Keratinocyte (primary cell): Measurements from ENCODE around the gene RBMS3. TPM values are rescaled to one million over a fixed set of nuclear protein-coding genes. Genes with fewer than 3 reads are reported as not detected.

ENCODE experiments used
- DNase-seq: peaks from one replicate; pipeline ENCODE4 v3.0.0-alpha.2; 2011; ENCODE audit warnings: low read depth, missing footprints, low spot score
- FAIRE-seq: peaks from 2 replicates; lab custom pipeline; 2011; peaks lifted over from hg19 to GRCh38; lab: Jason Lieb, UNC
- H2AFZ ChIP-seq: 2 replicates; pipeline ENCODE4 v1.6.0; 2012; ENCODE audit warnings: low read length, control low read depth, inconsistent platforms; ENCODE audit not compliant: control insufficient read depth
- H3K27ac ChIP-seq: 2 replicates; pipeline ENCODE4 v1.5.1; 2011; ENCODE audit warnings: low read length; ENCODE audit not compliant: control insufficient read depth, insufficient read depth
- H3K27me3 ChIP-seq: 3 replicates; pipeline ENCODE4 v1.6.0; 2011; ENCODE audit warnings: low read length; ENCODE audit not compliant: control insufficient read depth, insufficient read depth; ENCODE audit errors: extremely low read depth
- H3K36me3 ChIP-seq, 2 experiments: 2 replicates in 1 of 2; 3 replicates in 1 of 2; pipeline ENCODE4 v1.5.1; 2011; ENCODE audit warnings: low read length in 2 of 2, mild to moderate bottlenecking in 1 of 2; ENCODE audit not compliant: control insufficient read depth in 2 of 2, insufficient read depth in 2 of 2; ENCODE audit errors: extremely low read depth in 1 of 2
- H3K4me1 ChIP-seq: 3 replicates; pipeline ENCODE4 v1.5.1; 2011; ENCODE audit warnings: low read length; ENCODE audit not compliant: control insufficient read depth, insufficient read depth; ENCODE audit errors: extremely low read depth
- H3K4me2 ChIP-seq: 3 replicates; pipeline ENCODE4 v1.6.0; 2011; ENCODE audit warnings: low read depth, low read length; ENCODE audit not compliant: control insufficient read depth, insufficient read depth; ENCODE audit errors: extremely low read depth
- H3K4me3 ChIP-seq, 3 experiments: fragments of 200-600 bp in 1 of 3; sonication (generic) in 1 of 3; 2 replicates in 2 of 3; 3 replicates in 1 of 3; pipeline ENCODE4 v1.5.1; 2011 to 2016; ENCODE audit warnings: low read length in 3 of 3, mild to moderate bottlenecking in 3 of 3, control low read depth in 2 of 3, inconsistent platforms in 1 of 3, low read depth in 1 of 3, mixed read lengths in 1 of 3, mixed run types in 1 of 3, moderate library complexity in 1 of 3; ENCODE audit not compliant: control insufficient read depth in 2 of 3, insufficient read depth in 2 of 3; ENCODE audit errors: extremely low read depth in 1 of 3
- H3K79me2 ChIP-seq: 2 replicates; pipeline ENCODE4 v1.6.0; 2012; ENCODE audit warnings: low read length; ENCODE audit not compliant: control insufficient read depth, insufficient read depth
- H3K9ac ChIP-seq: 3 replicates; pipeline ENCODE4 v1.6.0; 2011; ENCODE audit warnings: low read length; ENCODE audit not compliant: control insufficient read depth, insufficient read depth; ENCODE audit errors: extremely low read depth
- H3K9me1 ChIP-seq: 3 replicates; pipeline ENCODE4 v1.6.0; 2011; ENCODE audit warnings: low read length; ENCODE audit not compliant: control insufficient read depth, insufficient read depth; ENCODE audit errors: extremely low read depth
- H3K9me3 ChIP-seq: 2 replicates; pipeline ENCODE4 v1.5.1; 2012; ENCODE audit warnings: low read depth, low read length; ENCODE audit not compliant: control insufficient read depth
- H4K20me1 ChIP-seq: 3 replicates; pipeline ENCODE4 v1.6.0; 2011; ENCODE audit warnings: low read length; ENCODE audit not compliant: control insufficient read depth, insufficient read depth; ENCODE audit errors: extremely low read depth
- CTCF ChIP-seq, 3 experiments: IDR thresholded peaks in 1 of 3; conservative IDR thresholded peaks in 1 of 3; optimal IDR thresholded peaks in 1 of 3; 2 replicates in 2 of 3; 3 replicates in 1 of 3; pipeline versions ENCODE3 to v1.5.1; 2011; ENCODE audit warnings: low read length in 3 of 3, mild to moderate bottlenecking in 3 of 3, moderate library complexity in 2 of 3, control low read depth in 1 of 3, inconsistent platforms in 1 of 3; ENCODE audit not compliant: insufficient read depth in 2 of 3; ENCODE audit errors: extremely low read depth in 1 of 3
- EZH2 ChIP-seq: IDR thresholded peaks from one replicate; pipeline ENCODE4 v1.6.1; 2012; ENCODE audit warnings: inconsistent platforms, mild to moderate bottlenecking, low read length, moderate library complexity
- dilution Hi-C: fragments of 300-500 bp; cut with MboI; formaldehyde crosslinking; loops from one replicate; pipeline ENCODE4 v1.7.0; 2020; ENCODE audit warnings: low sequenced_read_pairs; ENCODE audit not compliant: extremely low pct_ligation_motif_present
- polyA plus RNA-seq, 5 experiments: library from polyadenylated mRNA; depleted of rRNA in 3 of 5; stranded (reverse) in 3 of 5; stranded (forward) in 1 of 5; unstranded in 1 of 5; fragments of >200 nt; gene quantifications; 1 replicate in 1 of 5; 2 replicates in 3 of 5; 3 replicates in 1 of 5; pipeline versions ENCODE4 v1.2.1 to v1.2.3, GENCODE V29; 2011 to 2012; ENCODE audit warnings: missing spikeins in 2 of 5, low read depth in 1 of 5, low replicate concordance in 1 of 5

RBMS3 gene
- polyA plus RNA-seq, 1 donor (not counting 4 experiments of a cell fraction or from before 2014, with no cell fraction given): 2.3 TPM

GRCh38 chr3:29760226-29760685, 479.4 kb downstream of the RBMS3 start:
- TF ChIP-seq CTCF (optimal IDR thresholded peaks at IDR 0.05 in 1 of 3, IDR thresholded peaks at IDR 0.05 in 1 of 3, conservative IDR thresholded peaks at IDR 0.05 in 1 of 3; ENCODE audit: extremely low read depth in 1 of 3, insufficient read depth in 2 of 3, low read length in 3 of 3): no peak
- Histone ChIP-seq H3K36me3 (no peaks in the 10 kb centered on the region), H2AFZ (no peak overlapping the region), H3K4me1 (peaks cover 37% of the 10 kb centered on the region), H3K4me2 (no peak overlapping the region), H3K4me3 (no peak overlapping the region), H3K27me3 (no peaks in the 10 kb centered on the region), H3K9ac (no peak overlapping the region), H3K27ac (no peak overlapping the region), H3K9me1 (no peaks in the 10 kb centered on the region), H4K20me1 (no peaks in the 10 kb centered on the region), H3K79me2 (no peaks in the 10 kb centered on the region), H3K9me3 (no peaks in the 10 kb centered on the region)
- FAIRE-seq (no peak), DNase-seq (no peak)
- dilution Hi-C loops: no loop called here

GRCh38 chr3:29761517-29761916, 480.6 kb downstream of the RBMS3 start:
- Histone ChIP-seq H3K9me3 (no peaks in the 10 kb centered on the region), H3K79me2 (no peaks in the 10 kb centered on the region), H3K27me3 (no peaks in the 10 kb centered on the region), H3K36me3 (no peaks in the 10 kb centered on the region), H3K9ac (no peak overlapping the region), H3K4me2 (no peak overlapping the region), H4K20me1 (no peaks in the 10 kb centered on the region), H3K4me3 (no peak overlapping the region), H2AFZ (no peak overlapping the region), H3K9me1 (no peaks in the 10 kb centered on the region), H3K4me1 (peaks cover 37% of the 10 kb centered on the region), H3K27ac (no peak overlapping the region)
- FAIRE-seq: no peak
- dilution Hi-C loops: no loop called here
- no peak for TF ChIP-seq CTCF (optimal IDR thresholded peaks at IDR 0.05 in 1 of 3, IDR thresholded peaks at IDR 0.05 in 1 of 3, conservative IDR thresholded peaks at IDR 0.05 in 1 of 3; ENCODE audit: extremely low read depth in 1 of 3, insufficient read depth in 2 of 3, low read length in 3 of 3)
- TF ChIP-seq EZH2: no peak
- DNase-seq: no peak
